Measurements from ENCODE around the gene FCHO2.

GRCh38 chr5:73095564-73096238, 139.9 kb downstream of the FCHO2 start:
- TF ChIP-seq ZNF274 (IDR thresholded peaks at IDR 0.05; ENCODE audit: low read depth, low read length) (no peak), YY1 (IDR thresholded peaks at IDR 0.05; ENCODE audit: insufficient read depth, insufficient read length) (no peak), SUZ12 (IDR thresholded peaks at IDR 0.05; ENCODE audit: extremely low read depth, insufficient read depth, insufficient read length) (no peak)

Measured in NT2/D1 (cell line).